ENCODE results near the gene ATMIN.

The ATMIN gene

GRCh38 chr16:81061871-81062608, 26.4 kb downstream of the ATMIN start:
- no peak overlapping the region for H3K4me3 ChIP-seq (ENCODE audit: low read depth, low read length)
- no peak for TF ChIP-seq CTCF (IDR thresholded peaks at IDR 0.05; ENCODE audit: borderline replicate concordance, insufficient read depth, low read depth, low read length)

GRCh38 chr16:81066681-81067080, 31.0 kb downstream of the ATMIN start:
- no peak for TF ChIP-seq CTCF (IDR thresholded peaks at IDR 0.05; ENCODE audit: borderline replicate concordance, insufficient read depth, low read depth, low read length)
- H3K4me3 ChIP-seq (ENCODE audit: low read depth, low read length): no peak overlapping the region

GRCh38 chr16:81067166-81067565, 31.5 kb downstream of the ATMIN start:
- no peak for TF ChIP-seq CTCF (IDR thresholded peaks at IDR 0.05; ENCODE audit: borderline replicate concordance, insufficient read depth, low read depth, low read length)
- H3K4me3 ChIP-seq (ENCODE audit: low read depth, low read length): no peak overlapping the region

- no peak overlapping the region for H3K4me3 ChIP-seq (ENCODE audit: low read depth, low read length)
- no peak for TF ChIP-seq CTCF (IDR thresholded peaks at IDR 0.05; ENCODE audit: borderline replicate concordance, insufficient read depth, low read depth, low read length)
Observed at GRCh38 chr16:81069063-81069462, 33.4 kb downstream of the ATMIN start.

GRCh38 chr16:81070979-81071378, 35.3 kb downstream of the ATMIN start:
- TF ChIP-seq CTCF (IDR thresholded peaks at IDR 0.05; ENCODE audit: borderline replicate concordance, insufficient read depth, low read depth, low read length): no peak
- H3K4me3 ChIP-seq (ENCODE audit: low read depth, low read length): no peak overlapping the region

GRCh38 chr16:81071805-81072204, 36.2 kb downstream of the ATMIN start:
- TF ChIP-seq CTCF (IDR thresholded peaks at IDR 0.05; ENCODE audit: borderline replicate concordance, insufficient read depth, low read depth, low read length): no peak
- H3K4me3 ChIP-seq (ENCODE audit: low read depth, low read length): no peak overlapping the region

- H3K4me3 ChIP-seq (ENCODE audit: low read depth, low read length): no peak overlapping the region
- no peak for TF ChIP-seq CTCF (IDR thresholded peaks at IDR 0.05; ENCODE audit: borderline replicate concordance, insufficient read depth, low read depth, low read length)
Observed at GRCh38 chr16:81073560-81074330, 38.1 kb downstream of the ATMIN start.
